ENCODE results near the gene MGLL.

The MGLL gene

GRCh38 chr3:127699416-127700300 is 122.7 kb downstream of the MGLL start:
- DNase-seq = peak; percentile 96

- peak; percentile 40 for DNase-seq
Observed at GRCh38 chr3:127698691-127699415, 123.5 kb downstream of the MGLL start.

GRCh38 chr3:127698286-127698685 is 124.0 kb downstream of the MGLL start:
- peak; percentile 29 for DNase-seq

- DNase-seq = peak; percentile 95
Observed at GRCh38 chr3:127697551-127698240, 124.6 kb downstream of the MGLL start.

- peak; percentile 52 for DNase-seq
Observed at GRCh38 chr3:127694467-127695215, 127.7 kb downstream of the MGLL start.

GRCh38 chr3:127693336-127693843 is 128.9 kb downstream of the MGLL start:
- no peak for DNase-seq

GRCh38 chr3:127692501-127693335 is 129.6 kb downstream of the MGLL start:
- no peak for DNase-seq

GRCh38 chr3:127691974-127692373 is 130.3 kb downstream of the MGLL start:
- no peak for DNase-seq

GRCh38 chr3:127691489-127691888 is 130.8 kb downstream of the MGLL start:
- no peak for DNase-seq

GRCh38 chr3:127690823-127691452 is 131.4 kb downstream of the MGLL start:
- DNase-seq = peak; percentile 6

GRCh38 chr3:127690106-127690505 is 132.2 kb downstream of the MGLL start:
- DNase-seq = no peak

GRCh38 chr3:127689266-127689860 is 133.0 kb downstream of the MGLL start:
- no peak for DNase-seq

- peak; percentile 89 for DNase-seq
Observed at GRCh38 chr3:127688416-127689265, 133.7 kb downstream of the MGLL start.

GRCh38 chr3:127688022-127688415 is 134.3 kb downstream of the MGLL start:
- no peak for DNase-seq

- no peak for DNase-seq
Observed at GRCh38 chr3:127687228-127687737, 135.0 kb downstream of the MGLL start.

GRCh38 chr3:127686512-127686894 is 135.8 kb downstream of the MGLL start:
- no peak for DNase-seq

- no peak for DNase-seq
Observed at GRCh38 chr3:127685708-127686511, 136.4 kb downstream of the MGLL start.

GRCh38 chr3:127684871-127685707 is 137.2 kb downstream of the MGLL start:
- DNase-seq = no peak
